ENCODE measurements around the gene WNK3.
"Not testable (repeated sequence)": the region's sequence is repeated elsewhere in the genome, so short reads cannot be mapped to it uniquely, and the experiment has no call there.

Gene WNK3

GRCh38 chrX:54357414-54358377, at the start of gene WNK3:
WNK3 (minus strand) TSS chrX:54358046.
- DNase-seq, result peak; percentile 84

- no peak for DNase-seq
These were observed 49.4 kb upstream of the WNK3 start for GRCh38 chrX:54407266-54407665.

DNA sequence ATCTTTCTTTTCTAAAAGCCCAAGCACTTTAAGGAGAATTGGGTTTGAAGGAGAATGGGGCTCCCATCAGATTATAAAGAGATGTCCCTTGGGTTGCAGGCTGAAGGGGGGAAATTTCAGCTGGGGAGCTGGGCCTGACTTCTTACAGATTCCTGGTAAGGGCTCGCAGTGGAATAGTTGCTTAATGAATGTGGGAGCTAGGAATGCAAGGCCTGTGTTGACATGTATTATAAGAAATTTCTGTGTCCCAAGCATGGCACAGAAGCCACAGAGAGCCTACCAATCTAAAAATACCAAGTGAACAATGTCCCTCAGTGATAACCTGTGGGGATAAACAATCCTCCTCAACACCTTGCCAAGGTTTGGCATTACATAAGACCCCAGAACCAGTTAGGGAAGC, 39.3 kb upstream of the WNK3 start:
- DNase-seq, result no peak

DNA sequence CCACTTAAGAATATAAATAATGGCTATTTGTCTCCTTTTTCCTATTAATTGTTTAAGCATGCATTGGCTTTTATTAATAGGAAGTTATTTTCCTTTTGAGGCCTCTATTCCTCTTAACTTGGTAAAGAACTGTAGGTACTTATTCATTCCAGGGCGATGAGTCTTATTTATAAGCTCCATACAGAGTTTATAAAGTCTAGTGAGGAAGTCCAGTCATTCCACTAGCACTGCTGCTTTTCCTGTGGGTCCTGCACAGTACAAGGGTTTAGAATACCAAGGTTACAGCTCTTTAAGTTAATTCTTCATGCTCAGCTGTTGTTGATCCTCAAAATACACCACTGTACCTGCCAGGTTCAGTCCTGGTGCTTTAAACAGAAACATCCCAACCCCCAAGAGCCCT, 28.5 kb upstream of the WNK3 start:
- no peak for DNase-seq

DNA sequence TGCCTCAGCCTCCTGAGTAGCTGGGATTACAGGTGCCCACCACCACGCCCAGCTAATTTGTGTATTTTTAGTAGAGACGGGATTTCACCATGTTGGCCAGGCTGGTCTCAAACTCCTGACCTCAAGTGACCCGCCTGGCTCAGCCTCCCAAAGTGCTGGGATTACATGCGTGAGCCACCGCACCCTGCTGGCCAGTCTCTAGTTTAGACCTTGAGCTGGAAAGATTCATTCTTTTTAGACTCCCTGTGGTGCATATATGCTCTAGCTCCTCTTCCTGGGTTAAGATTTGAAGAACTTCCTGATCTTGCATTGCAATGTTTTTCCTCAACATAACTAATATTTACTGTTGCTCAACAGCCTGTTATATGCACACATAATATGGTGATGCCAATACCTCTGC, 26.8 kb upstream of the WNK3 start:
- DNase-seq, result not testable (repeated sequence)

DNA sequence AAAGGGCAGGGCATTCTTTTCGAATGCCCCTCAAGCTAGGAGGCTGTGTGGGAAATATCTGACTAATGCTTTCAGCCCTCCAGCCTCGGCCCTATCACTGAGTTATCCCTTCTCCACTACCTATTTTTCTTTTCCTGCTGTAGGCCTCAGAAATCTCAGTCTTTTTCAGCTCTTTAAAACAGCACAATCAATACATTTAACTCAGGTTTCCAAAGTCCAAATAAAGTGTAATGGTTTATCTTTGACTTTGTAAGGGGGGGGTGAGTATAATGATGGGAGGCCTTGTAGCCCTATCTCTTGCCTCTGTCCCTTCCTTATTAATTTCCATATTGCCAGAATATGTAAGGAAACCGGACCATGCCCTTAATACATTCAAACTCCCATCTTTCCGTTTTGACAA, 1.6 kb upstream of the WNK3 start:
- no peak for DNase-seq

DNA sequence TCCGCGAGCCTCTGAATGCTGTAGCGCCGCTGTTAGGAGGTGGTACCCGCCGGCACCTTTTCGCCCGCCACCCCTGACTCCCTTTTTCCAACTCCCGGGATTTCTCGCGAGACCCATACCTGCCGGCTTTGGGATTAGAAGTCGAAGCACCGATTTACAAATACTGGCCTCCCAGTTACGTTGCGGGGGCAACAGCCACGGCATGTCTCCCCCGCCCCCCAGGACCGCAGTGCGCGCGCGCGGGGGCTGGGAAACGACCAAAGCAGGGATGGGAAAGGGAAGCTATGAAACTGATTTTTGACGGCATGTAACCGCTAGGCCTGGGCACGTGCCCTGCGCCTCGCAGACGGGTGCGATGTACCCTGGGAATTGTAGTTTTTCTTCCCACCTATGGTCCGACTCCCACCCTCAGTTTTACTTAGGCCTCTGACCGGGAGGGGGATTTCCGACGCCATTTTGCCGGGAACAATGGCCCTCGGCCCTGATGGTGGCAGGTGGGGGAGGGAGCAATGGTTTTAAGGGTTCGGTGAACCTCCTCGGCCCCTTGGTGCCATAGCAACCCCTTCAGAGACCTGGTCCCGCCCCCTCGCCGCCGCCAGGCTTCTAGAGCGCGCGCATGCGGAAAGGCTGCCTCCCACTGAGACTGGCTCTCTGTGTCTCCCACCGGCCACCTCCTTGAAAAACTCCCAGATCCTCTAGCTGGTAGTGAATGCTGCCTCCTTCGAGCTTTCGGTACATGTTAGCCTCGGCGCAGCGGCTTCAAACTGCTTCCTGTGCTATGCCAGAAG, 772 bp upstream of the WNK3 start:
- DNase-seq, result peak; percentile 60

- DNase-seq, result no peak
These were observed 5.2 kb downstream of the WNK3 start for GRCh38 chrX:54352677-54353076.

DNA sequence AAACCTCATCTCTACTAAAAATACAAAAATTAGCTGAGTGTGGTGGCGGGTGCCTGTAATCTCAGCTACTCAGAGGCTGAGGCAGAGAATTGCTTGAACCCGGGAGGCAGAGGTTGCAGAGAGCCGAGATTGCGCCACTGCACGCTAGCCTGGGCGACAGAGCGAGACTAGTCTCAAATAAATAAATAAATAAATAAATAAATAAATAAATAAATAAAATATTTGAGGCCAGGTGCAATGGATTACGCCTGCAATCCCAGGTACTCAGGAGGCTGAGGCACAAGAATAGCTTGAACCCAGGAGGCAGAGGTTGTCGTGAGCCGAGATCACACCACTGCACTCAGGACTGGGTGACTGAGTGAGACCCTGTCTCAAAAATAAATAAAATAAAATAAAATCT, 20.5 kb downstream of the WNK3 start:
- DNase-seq, result not testable (repeated sequence)

- DNase-seq, result no peak
These were observed 32.8 kb downstream of the WNK3 start for GRCh38 chrX:54325077-54325476.

GRCh38 chrX:54320067-54320466, 37.8 kb downstream of the WNK3 start:
- DNase-seq, result no peak

- no peak for DNase-seq
These were observed 51.5 kb downstream of the WNK3 start for GRCh38 chrX:54306379-54306778.

DNA sequence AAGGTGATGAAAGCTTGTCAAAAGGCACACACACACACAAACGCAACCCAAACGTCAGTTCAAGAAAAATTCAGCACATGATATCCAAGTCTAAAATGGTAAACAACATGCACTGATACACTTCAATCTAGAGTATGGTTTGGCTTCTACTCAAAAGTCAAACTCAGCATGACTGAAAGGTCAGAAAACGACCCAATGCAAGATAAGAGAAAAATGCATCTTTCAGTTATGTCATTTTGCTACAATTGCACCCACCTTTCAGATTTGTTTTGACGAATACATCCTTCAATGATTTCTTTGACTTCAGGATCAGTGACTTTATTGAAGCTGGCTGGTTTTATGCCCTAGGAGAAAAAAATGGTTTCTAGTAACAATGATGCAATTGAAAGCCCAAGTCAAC, 56.3 kb downstream of the WNK3 start:
- DNase-seq, result no peak

DNA sequence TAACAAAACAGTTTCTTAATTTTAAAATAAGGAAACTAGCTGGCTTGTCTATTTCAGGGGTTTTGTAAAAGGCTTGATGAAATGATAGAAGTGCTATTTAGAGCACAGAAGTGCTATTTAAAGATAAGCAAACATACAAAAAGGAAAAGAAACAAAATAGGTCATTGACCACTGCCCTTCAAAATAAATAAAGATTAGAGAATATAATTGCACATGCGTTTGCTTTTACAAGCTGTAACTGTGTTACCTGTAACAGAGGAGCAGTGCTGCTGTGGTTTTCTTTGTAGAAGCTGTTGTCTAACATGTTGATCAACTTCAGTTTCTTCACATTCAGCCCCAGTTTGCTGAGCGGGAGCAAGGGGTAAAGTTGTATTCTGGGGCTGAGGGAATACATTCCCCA, 63.5 kb downstream of the WNK3 start:
- DNase-seq, result no peak

- DNase-seq, result no peak
These were observed 65.1 kb downstream of the WNK3 start for GRCh38 chrX:54292755-54293154.

DNA sequence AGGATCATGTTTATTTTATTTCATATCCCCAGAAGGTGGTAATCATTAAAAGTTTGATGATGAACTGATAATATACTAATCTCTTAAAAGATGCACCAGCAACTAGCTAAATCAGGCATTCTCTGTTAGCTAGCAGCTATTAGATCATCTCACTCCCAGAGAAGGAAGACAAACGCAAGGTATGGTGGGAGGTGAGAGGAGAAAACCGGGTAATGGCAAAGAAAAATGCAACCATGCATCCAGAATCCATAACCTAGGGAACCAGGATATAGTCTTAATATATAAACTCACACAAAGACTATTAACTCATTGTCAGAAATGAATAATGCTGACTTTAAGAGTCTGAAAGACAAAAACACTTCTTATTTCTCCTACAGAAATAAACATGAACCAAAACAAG, 66.1 kb downstream of the WNK3 start:
- DNase-seq, result no peak

DNA sequence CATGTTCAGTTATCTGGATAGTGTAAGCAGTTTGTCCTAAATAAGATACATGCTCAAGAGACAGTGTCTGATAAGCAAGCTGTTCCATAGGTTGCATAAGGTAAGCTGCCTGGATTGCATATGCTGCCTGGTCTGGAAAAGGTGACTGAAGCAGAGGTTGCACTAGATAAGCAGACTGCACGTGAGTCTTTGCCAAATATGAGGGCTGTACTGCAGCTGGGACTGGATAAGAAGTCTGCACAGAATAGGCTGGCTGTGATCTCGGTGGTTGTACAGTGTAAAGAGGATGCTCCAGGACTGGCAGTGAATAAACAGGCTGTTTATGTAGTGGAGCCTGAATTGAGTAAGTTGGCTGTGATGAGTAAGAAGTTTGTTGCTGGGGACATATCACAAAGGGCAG, 68.9 kb downstream of the WNK3 start:
- DNase-seq, result no peak

GRCh38 chrX:54288277-54288676, 69.6 kb downstream of the WNK3 start:
- no peak for DNase-seq

GRCh38 chrX:54281676-54282075, 76.2 kb downstream of the WNK3 start:
- DNase-seq, result no peak

DNA sequence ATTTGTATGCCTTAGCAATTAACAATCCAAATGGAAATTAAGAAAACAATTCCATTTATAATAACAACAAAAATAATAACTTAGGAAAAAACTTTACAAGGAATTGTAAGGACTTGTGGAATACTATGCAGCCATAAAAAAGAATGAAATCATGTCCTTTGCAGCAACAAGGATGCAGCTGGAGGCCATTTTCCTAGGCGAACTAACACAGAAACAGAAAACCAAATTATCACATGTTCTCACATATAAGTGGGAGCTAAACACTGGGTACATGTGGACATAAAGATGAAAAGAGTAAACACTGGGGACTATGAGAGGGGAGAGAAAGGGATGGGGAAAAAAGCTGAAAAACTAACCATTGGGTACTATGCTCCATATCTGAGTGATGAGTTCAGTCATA, 77.4 kb downstream of the WNK3 start:
- DNase-seq, result no peak

DNA sequence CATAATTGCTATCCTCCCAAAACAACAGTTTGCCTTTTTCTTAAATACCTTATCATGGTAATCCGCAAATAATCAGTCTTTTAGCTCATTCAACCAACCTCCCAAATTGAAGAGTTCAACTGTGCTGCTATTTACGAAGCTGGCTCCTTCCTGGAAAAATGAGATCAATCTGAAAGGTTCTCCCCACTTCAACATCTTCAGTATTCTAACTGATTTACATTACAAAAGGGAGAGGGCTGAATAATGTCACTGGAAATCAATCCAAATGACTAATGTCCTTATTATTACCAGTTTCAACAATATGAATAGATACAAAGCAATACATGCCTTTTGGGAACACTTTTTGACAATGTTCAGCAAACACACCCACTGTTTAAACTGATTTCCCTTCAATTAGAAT, 86.2 kb downstream of the WNK3 start:
- DNase-seq, result no peak

DNA sequence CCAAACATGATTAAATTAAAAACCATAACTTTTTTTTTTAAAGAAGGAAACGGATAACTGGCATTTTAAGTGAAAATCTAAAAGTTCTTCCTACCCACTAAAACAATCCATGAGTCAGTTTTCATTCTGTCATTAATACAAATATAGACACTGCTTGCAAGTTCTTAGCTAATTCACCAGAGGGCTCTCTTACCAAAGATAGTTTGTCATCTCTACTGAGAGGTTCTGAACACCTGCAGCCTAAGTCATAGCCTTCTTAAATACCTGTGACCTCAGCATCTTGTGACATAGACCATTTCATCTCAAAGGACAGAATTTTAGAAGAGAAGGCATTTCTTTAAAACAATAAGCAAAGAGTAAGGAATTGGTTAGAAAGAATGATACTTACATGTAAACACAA, 109.5 kb downstream of the WNK3 start:
- no peak for DNase-seq

GRCh38 chrX:54246866-54247265, 111.0 kb downstream of the WNK3 start:
- no peak for DNase-seq

DNA sequence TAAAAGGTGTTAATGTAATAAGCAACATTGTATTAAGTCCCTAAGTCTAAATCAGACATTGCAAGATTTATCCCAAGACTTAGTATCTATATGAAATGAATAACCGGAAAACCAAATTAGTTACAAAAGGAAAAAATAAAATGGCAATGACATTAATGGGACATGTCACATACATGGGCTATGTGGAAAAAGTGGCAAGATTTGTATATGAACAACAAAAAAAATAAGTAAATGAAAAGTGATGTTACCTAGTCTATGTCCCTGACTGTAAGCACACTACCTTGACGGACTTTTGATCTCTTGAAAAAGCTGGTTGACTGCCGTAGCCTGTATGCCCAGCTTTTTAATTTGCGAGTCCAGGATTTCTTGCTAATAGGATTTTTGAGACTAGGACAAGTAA, 119.3 kb downstream of the WNK3 start:
- no peak for DNase-seq

Measured in T1000 (cell line).